GM23248 (cell line): Measurements from ENCODE around the gene ADCY5. TPM values are rescaled to one million over a fixed set of nuclear protein-coding genes. Genes with fewer than 3 reads are reported as not detected.

Source experiments
- DNase-seq: peaks from one replicate; pipeline ENCODE4 v3.0.0-alpha.2; 2015
- H2AFZ ChIP-seq: fragments of 200-600 bp; sonication (generic); 2 replicates; pipeline ENCODE4 v1.6.1; 2016; ENCODE audit warnings: antibody characterized with exemption
- H3F3A ChIP-seq: fragments of 200-600 bp; sonication (generic); 2 replicates; pipeline ENCODE4 v1.6.1; 2016; ENCODE audit warnings: mild to moderate bottlenecking, antibody characterized with exemption, mixed run types; ENCODE audit not compliant: insufficient read depth
- H3K27ac ChIP-seq: fragments of 200-600 bp; sonication (generic); 2 replicates; pipeline ENCODE4 v1.5.1; 2016; ENCODE audit warnings: mild to moderate bottlenecking
- H3K27me3 ChIP-seq: fragments of 200-600 bp; sonication (generic); replicated peaks from 2 replicates; pipeline ENCODE4 v1.6.1; 2016; ENCODE audit warnings: mild to moderate bottlenecking; ENCODE audit not compliant: insufficient read depth
- H3K36me3 ChIP-seq: fragments of 200-600 bp; sonication (generic); 2 replicates; pipeline ENCODE4 v1.6.1; 2016; ENCODE audit warnings: low read depth, mild to moderate bottlenecking
- H3K4me1 ChIP-seq: fragments of 200-600 bp; sonication (generic); 2 replicates; pipeline ENCODE4 v1.6.1; 2016; ENCODE audit warnings: mild to moderate bottlenecking; ENCODE audit not compliant: insufficient read depth
- H3K4me2 ChIP-seq: fragments of 200-600 bp; sonication (generic); one replicate; pipeline ENCODE4 v1.6.1; 2016; ENCODE audit warnings: mild to moderate bottlenecking; ENCODE audit not compliant: unreplicated experiment
- H3K4me3 ChIP-seq: fragments of 200-600 bp; sonication (generic); 2 replicates; pipeline ENCODE4 v1.5.1; 2016; ENCODE audit warnings: mild to moderate bottlenecking
- H3K79me2 ChIP-seq: fragments of 200-600 bp; sonication (generic); 2 replicates; pipeline ENCODE4 v1.6.1; 2016; ENCODE audit warnings: mild to moderate bottlenecking; ENCODE audit not compliant: insufficient read depth
- H3K9ac ChIP-seq: fragments of 200-600 bp; sonication (generic); 2 replicates; pipeline ENCODE4 v1.6.1; 2016; ENCODE audit warnings: mild to moderate bottlenecking
- H3K9me2 ChIP-seq: fragments of 200-600 bp; sonication (generic); 2 replicates; pipeline ENCODE4 v1.6.1; 2016; ENCODE audit warnings: mixed run types, mild to moderate bottlenecking, moderate library complexity; ENCODE audit not compliant: insufficient read depth
- H3K9me3 ChIP-seq: fragments of 200-600 bp; sonication (generic); one replicate; pipeline ENCODE4 v1.6.1; 2017; ENCODE audit warnings: low read depth
- H4K20me1 ChIP-seq: fragments of 200-600 bp; sonication (generic); 2 replicates; pipeline ENCODE4 v1.6.0; 2016; ENCODE audit not compliant: insufficient read depth
- EZH2 ChIP-seq: fragments of 200-600 bp; sonication (generic); IDR thresholded peaks from 2 replicates; pipeline ENCODE4 v1.6.1; 2018; ENCODE audit warnings: antibody characterized with exemption, mild to moderate bottlenecking; ENCODE audit not compliant: insufficient read depth, poor library complexity, severe bottlenecking
- EZH2phosphoT487 ChIP-seq: fragments of 200-600 bp; sonication (generic); IDR thresholded peaks from 2 replicates; pipeline ENCODE4 v1.6.1; 2018; ENCODE audit warnings: antibody characterized with exemption, moderate library complexity, mild to moderate bottlenecking, low read depth; ENCODE audit not compliant: insufficient read depth
- WGBS, 2 experiments: methylation state at CpG; one replicate each; pipeline ENCODE4 v1.1.6; 2015 to 2017; ENCODE audit warnings: low lambda C conversion rate in 2 of 2, low coverage in 1 of 2; ENCODE audit errors: missing lambda C conversion rate in 2 of 2; 5-methylcytosine and 5-hydroxymethylcytosine counted together
- in situ Hi-C: fragments of 300-500 bp; cut with MboI; formaldehyde crosslinking; loops from 2 replicates; pipeline ENCODE4 v1.15.0; 2020
- polyA plus RNA-seq: library from polyadenylated mRNA; unstranded; fragments of >200 nt; fragmentation: Nextera tagmentation; extraction: Ambion mirVana; gene quantifications from 2 replicates; pipeline ENCODE4 v1.2.1, GENCODE V29; 2016
- total RNA-seq: library from RNA; depleted of rRNA; stranded (reverse); fragments of >200 nt; shearing (Covaris generic); gene quantifications from 2 replicates; pipeline ENCODE4 v1.2.3, GENCODE V29; 2014

Gene ADCY5
- total and polyA plus RNA-seq, 2 experiments from 2014 or later: 0.09 to 1.2 TPM

- Histone ChIP-seq H3F3A (no peaks in the 10 kb centered on the region), H3K79me2 (no peaks in the 10 kb centered on the region), H3K9me2 (no peaks in the 10 kb centered on the region), H2AFZ (no peak overlapping the region), H3K4me2 (no peak overlapping the region), H3K36me3 (no peaks in the 10 kb centered on the region), H3K9ac (no peak overlapping the region), H3K9me3 (no peaks in the 10 kb centered on the region), H3K27ac (no peak overlapping the region), H3K4me3 (no peak overlapping the region), H3K4me1 (no peaks in the 10 kb centered on the region), H4K20me1 (no peaks in the 10 kb centered on the region), H3K27me3 (peaks cover 67% of the 10 kb centered on the region)
- in situ Hi-C loops: no loop called here
- DNase-seq: no peak
- WGBS, 2 experiments: 59 to 60% methylated on average over 9 of the region's 9 CpGs
- TF ChIP-seq EZH2: no peak
- TF ChIP-seq EZH2phosphoT487: no peak
Observed at GRCh38 chr3:123311201-123311600, 137.7 kb downstream of the ADCY5 start.

- Histone ChIP-seq H3K36me3 (no peaks in the 10 kb centered on the region), H3K79me2 (no peaks in the 10 kb centered on the region), H2AFZ (no peak overlapping the region), H3K9me2 (no peaks in the 10 kb centered on the region), H3F3A (no peaks in the 10 kb centered on the region), H3K27ac (no peak overlapping the region), H3K9ac (no peak overlapping the region), H3K27me3 (peaks cover 65% of the 10 kb centered on the region), H3K4me3 (no peak overlapping the region), H3K4me2 (no peak overlapping the region), H3K4me1 (no peaks in the 10 kb centered on the region), H4K20me1 (no peaks in the 10 kb centered on the region), H3K9me3 (no peaks in the 10 kb centered on the region)
- TF ChIP-seq EZH2phosphoT487 (no peak), EZH2 (no peak)
- no peak for DNase-seq
- in situ Hi-C loops: no loop called here
- WGBS, 2 experiments: 62 to 64% methylated on average over 6 of the region's 6 CpGs
Observed at GRCh38 chr3:123310741-123311140, 138.1 kb downstream of the ADCY5 start.

- no peak for TF ChIP-seq EZH2phosphoT487
- no peak for TF ChIP-seq EZH2
- Histone ChIP-seq H3K36me3 (no peaks in the 10 kb centered on the region), H3K4me2 (no peak overlapping the region), H3K27ac (no peak overlapping the region), H3K4me1 (no peaks in the 10 kb centered on the region), H3K9me3 (no peaks in the 10 kb centered on the region), H2AFZ (no peak overlapping the region), H3K9me2 (no peaks in the 10 kb centered on the region), H3K79me2 (no peaks in the 10 kb centered on the region), H3K27me3 (peaks cover 65% of the 10 kb centered on the region), H4K20me1 (no peaks in the 10 kb centered on the region), H3F3A (no peaks in the 10 kb centered on the region), H3K4me3 (no peak overlapping the region), H3K9ac (no peak overlapping the region)
- in situ Hi-C loops: no loop called here
- no peak for DNase-seq
- 77 to 78% methylated on average over 8 of the region's 8 CpGs for WGBS, 2 experiments
Observed at GRCh38 chr3:123310186-123310585, 138.7 kb downstream of the ADCY5 start.

GRCh38 chr3:123307064-123307463 lies 141.8 kb downstream of the ADCY5 start:
- H3K4me2 ChIP-seq: no peak overlapping the region
- TF ChIP-seq EZH2 (no peak), EZH2phosphoT487 (no peak)
- H3K27me3 ChIP-seq: peaks cover 35% of the 10 kb centered on the region
- H3K4me1 ChIP-seq: no peaks in the 10 kb centered on the region
- no peak overlapping the region for H3K27ac ChIP-seq
- H3K9ac ChIP-seq: no peak overlapping the region
- no peaks in the 10 kb centered on the region for H3K9me3 ChIP-seq
- in situ Hi-C loops: no loop called here
- no peaks in the 10 kb centered on the region for H3K36me3 ChIP-seq
- no peak for DNase-seq
- no peaks in the 10 kb centered on the region for H3K79me2 ChIP-seq
- H3K4me3 ChIP-seq: no peak overlapping the region
- H3K9me2 ChIP-seq: no peaks in the 10 kb centered on the region
- H4K20me1 ChIP-seq: no peaks in the 10 kb centered on the region
- WGBS, 2 experiments: 73 to 81% methylated on average over 5 of the region's 5 CpGs
- H2AFZ ChIP-seq: no peak overlapping the region
- no peaks in the 10 kb centered on the region for H3F3A ChIP-seq

GRCh38 chr3:123305192-123305591 lies 143.7 kb downstream of the ADCY5 start:
- no peaks in the 10 kb centered on the region for H4K20me1 ChIP-seq
- H3K79me2 ChIP-seq: no peaks in the 10 kb centered on the region
- no peak overlapping the region for H3K4me3 ChIP-seq
- TF ChIP-seq EZH2phosphoT487 (no peak), EZH2 (no peak)
- no peaks in the 10 kb centered on the region for H3K36me3 ChIP-seq
- H3F3A ChIP-seq: no peaks in the 10 kb centered on the region
- H3K9me3 ChIP-seq: no peaks in the 10 kb centered on the region
- H3K27me3 ChIP-seq: peaks cover 23% of the 10 kb centered on the region
- no peak overlapping the region for H3K4me2 ChIP-seq
- H3K27ac ChIP-seq: no peak overlapping the region
- in situ Hi-C loops: no loop called here
- no peak for DNase-seq
- 80 to 94% methylated on average over 2 of the region's 2 CpGs for WGBS, 2 experiments
- no peaks in the 10 kb centered on the region for H3K9me2 ChIP-seq
- H3K9ac ChIP-seq: no peak overlapping the region
- no peak overlapping the region for H2AFZ ChIP-seq
- no peaks in the 10 kb centered on the region for H3K4me1 ChIP-seq
